NCI-H460 (cell line): ENCODE data around the gene OR52I2. TPM values are rescaled to one million over a fixed set of nuclear protein-coding genes. Genes with fewer than 3 reads are reported as not detected.
A peak's percentile ranks its signal among the peaks of the same experiment; 100 is the strongest.

Experiments
- DNase-seq: peaks from one replicate; pipeline ENCODE4 v3.0.0-alpha.2; 2016; ENCODE audit warnings: low read depth; ENCODE audit errors: extremely low read depth
- polyA plus RNA-seq: library from polyadenylated mRNA; depleted of rRNA; stranded (reverse); fragments of >200 nt; gene quantifications from 2 replicates; pipeline ENCODE4 v1.2.3, GENCODE V29; 2014; cell fraction: nucleus; rRNA removed
- total RNA-seq: library from RNA; depleted of rRNA; stranded (reverse); fragments of >200 nt; shearing (Covaris generic); gene quantifications from 2 replicates; pipeline ENCODE4 v1.2.3, GENCODE V29; 2014; rRNA removed

Gene OR52I2
- not detected in 2 replicates for total RNA-seq
- not detected in 2 replicates for polyA plus RNA-seq

DNA sequence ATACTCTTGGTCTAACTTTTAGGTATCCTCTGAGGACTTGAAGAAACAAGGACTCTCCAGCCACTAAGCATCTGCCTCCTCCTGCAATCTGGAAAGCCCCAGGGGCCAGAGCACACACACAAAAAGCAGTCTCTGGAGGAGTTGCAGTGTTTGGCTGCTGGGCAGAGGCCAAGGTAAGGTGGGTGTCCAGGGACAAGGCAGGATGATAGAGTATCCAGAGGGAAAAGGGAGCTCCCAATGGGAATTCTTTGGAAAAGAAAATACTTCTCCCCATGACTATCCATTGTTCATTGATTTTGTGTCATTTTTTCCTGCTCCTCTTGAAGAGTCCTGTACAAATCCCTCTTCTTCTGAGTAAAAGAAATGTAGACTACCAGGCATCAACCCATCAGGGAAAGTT is at the start of gene OR52I2:
Gene OR52I2, plus strand, starts transcription at position 301 of the 400 bp plus-strand sequence.
- DNase-seq = no peak

GRCh38 chr11:4539603-4540219 is 41.8 kb upstream of the OR52I2 start:
- peak; percentile 40 for DNase-seq

DNA sequence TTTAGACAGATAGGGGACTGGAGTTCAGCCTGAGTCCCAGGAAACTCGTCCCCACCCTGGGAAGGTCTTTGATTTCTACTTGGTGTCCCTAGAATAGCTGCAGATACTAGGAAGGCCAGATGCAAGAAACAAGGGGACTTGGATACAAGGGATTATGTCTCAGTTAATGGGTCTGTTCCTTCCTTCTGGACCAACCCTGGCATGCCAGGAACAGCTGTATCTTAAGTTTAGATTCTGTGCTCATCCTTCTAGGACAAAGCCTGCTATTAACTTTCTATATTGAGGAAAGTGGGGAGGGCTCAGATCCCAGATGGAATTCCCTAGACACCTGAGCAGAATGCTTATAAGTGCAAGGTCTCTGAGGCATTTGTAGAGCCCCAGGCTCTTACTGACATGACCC is 40.5 kb upstream of the OR52I2 start:
- DNase-seq = no peak

DNA sequence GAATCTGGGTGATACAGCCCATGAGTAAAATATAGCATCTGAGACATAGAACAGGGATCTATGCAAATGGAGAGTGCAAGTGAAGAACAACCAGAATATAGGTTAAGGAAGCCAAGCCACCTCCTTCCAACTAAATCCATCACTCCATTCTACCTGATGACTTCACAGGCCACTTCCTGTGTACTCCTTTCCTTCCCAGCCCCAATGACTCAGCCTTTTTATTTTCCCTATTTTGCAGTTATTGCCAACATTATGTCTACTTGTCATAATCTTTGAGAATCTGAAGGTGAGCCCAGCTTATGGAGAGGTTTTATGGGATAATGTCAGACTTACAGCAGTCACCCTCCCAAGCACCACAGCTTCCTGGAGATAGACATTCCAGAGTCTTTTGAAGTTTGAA is 38.0 kb upstream of the OR52I2 start:
- DNase-seq = no peak

DNA sequence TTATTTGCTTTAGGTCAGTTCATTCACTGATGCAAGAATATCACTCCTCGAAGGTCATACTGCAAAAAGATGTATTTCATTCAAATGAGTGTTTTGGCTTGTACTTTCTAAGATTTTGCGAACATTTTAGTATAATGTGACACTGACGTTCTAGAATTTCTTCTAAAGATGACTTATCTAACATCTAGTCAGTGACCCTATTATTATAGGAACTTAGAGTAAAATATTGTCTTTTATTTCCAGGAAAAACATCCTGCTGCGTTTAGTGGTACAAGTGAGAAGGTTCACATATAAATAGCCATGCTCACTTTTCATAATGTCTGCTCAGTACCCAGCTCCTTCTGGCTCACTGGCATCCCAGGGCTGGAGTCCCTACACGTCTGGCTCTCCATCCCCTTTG is 36.7 kb upstream of the OR52I2 start, which contains the start of gene OR52M1:
Gene OR52M1, plus strand, starts transcription at position 301 of the 400 bp plus-strand sequence. Its CDS starts 0 bp downstream, at position 301.
- DNase-seq = no peak

DNA sequence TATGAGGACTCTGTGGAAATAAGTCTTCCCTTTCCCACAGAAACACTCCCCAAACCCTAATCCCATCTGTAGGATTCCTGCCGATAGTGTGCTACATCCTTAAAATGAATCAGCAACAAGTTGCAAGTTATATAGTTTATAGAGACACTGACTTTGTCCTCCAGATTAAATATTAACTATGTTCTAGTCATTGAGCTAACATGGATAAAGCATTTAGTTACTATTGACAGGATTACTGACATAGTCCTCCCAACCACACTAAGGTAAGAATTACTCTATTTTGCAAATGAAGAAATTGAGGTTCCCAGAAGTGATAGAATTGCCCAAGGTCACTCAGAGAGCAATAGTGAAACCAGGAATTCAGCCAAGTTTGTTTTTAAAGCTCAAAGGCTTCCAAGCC is 34.7 kb upstream of the OR52I2 start:
- no peak for DNase-seq

GRCh38 chr11:4547416-4547815 is 34.1 kb upstream of the OR52I2 start:
- DNase-seq = no peak

- DNase-seq = no peak
Measured at GRCh38 chr11:4551346-4551979, 30.1 kb upstream of the OR52I2 start.

- no peak for DNase-seq
Measured at GRCh38 chr11:4559527-4560440, 21.8 kb upstream of the OR52I2 start.

GRCh38 chr11:4560467-4560866 is 21.1 kb upstream of the OR52I2 start:
- no peak for DNase-seq

- DNase-seq = no peak
Measured at GRCh38 chr11:4565371-4565770, 16.2 kb upstream of the OR52I2 start.

GRCh38 chr11:4569075-4569474 is 12.5 kb upstream of the OR52I2 start:
- DNase-seq = no peak

DNA sequence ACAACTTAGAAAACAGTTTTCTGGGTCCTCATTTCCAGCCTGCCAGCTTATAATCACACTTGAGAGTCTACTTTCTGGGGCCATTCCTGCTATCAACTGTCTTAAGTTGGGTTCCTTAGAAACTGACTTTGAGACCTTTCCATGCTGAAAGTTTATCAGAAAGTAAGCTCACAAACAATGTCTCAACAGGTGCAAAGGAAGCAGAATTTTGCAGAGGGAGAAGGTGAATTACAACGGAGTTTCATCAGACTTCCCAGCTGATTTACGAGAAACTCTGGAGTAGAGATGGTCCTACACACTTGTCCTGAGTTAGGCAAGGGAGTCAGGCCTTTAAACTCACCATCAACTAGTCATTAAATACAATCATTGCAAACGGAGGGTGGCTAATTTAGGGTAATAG is 4.7 kb upstream of the OR52I2 start:
- no peak for DNase-seq

DNA sequence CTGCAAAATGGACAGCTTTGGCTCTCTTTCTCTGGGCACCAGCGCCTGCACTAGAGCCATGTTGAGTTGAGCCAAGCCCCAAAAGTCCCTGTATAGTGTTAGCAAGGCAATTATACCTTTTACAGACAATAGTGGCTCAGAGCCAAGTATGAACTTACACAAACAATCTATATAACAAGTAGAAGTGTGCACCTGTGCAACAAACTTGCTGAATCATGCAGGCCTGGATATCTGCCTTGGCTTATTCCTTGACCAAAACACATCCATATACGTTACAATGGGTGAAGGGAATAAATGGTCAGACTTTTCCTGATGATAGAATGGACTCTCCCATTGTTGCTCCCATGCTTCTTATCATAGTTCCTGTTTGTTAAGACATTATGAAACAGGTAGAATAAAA is 3.8 kb upstream of the OR52I2 start:
- DNase-seq = no peak

GRCh38 chr11:4578624-4579023 is 2.9 kb upstream of the OR52I2 start:
- DNase-seq = no peak

DNA sequence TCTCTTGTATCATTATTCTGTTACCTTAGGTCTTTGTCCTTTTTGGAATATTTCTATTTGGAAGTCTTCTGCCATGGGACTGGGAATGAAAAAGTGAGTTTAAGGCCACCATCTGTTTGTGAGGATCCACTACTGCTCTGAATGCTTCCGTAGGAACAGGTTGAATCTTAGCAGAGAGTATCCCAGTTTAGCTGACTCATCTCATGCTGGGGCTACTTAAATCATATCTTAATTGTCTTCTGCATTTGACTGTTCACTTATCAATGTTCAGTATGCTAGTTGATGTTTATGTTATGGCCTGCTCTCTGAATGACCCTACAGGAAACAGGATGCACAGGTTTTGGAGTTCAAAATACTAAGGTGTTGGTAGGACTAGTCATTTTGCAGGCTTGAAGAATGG is 1.4 kb upstream of the OR52I2 start:
- DNase-seq = no peak

- DNase-seq = no peak
Measured at GRCh38 chr11:4589017-4589416, 7.5 kb downstream of the OR52I2 start.

DNA sequence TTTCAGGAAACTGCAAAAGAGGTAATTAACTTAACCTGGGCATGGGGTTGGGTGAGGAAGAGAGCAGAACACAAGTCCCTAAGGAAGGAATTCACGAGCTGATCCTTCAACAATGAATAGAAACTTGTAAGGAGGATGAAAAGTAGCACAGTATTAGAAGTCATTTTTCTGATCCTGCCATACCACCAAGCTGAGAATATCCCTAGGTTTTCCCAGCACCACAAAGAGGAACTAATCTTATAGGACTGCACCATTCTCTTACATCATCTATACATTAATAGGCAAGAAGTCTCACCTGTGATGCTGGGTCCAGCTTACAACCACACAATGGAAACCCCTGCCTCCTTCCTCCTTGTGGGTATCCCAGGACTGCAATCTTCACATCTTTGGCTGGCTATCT is 12.2 kb downstream of the OR52I2 start, which contains the start of gene OR52I1:
Gene OR52I1, plus strand, starts transcription at position 301 of the 400 bp plus-strand sequence. Its CDS starts 0 bp downstream, at position 301.
- no peak for DNase-seq

DNA sequence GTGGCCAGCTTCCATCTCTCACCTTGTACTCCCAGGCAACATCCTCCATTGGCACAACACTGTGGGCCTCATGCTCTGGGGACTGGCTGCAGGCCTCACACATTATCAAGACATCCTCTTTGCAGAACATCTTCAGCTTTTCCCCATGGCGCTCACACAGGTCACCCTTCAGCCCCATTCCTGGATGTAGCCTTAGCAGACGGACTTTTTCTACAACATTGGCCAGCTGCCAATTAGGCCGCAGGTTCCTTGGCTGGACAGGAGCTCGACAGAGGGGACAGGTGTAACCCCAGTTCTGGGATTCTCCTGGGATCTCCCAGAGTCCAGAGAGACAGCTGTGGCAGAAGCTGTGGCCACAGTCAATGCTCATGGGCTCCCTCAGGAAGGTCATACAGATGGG is 23.5 kb downstream of the OR52I2 start:
- no peak for DNase-seq

GRCh38 chr11:4606231-4607015 is 24.9 kb downstream of the OR52I2 start:
- DNase-seq = no peak
